IMR-90 (cell line): Measurements from ENCODE around the gene KCTD20. TPM values are rescaled to one million over a fixed set of nuclear protein-coding genes. Genes with fewer than 3 reads are reported as not detected.

Source experiments
- ATAC-seq: fragments of 200-7000 bp; cut with Tn5 transposase; 2 replicates; pipeline ENCODE4 v1.9.1; 2020; ENCODE audit warnings: low read depth, mild to moderate bottlenecking, moderate library complexity
- BruUV-seq: library from RNA; stranded (reverse); fragments of 400-500 nt; replicated peaks from 2 replicates; lab custom pipeline; 2021; lab: Mats Ljungman, UMichigan
- CTCF ChIA-PET: fragments of 300-600 bp; formaldehyde crosslinking; extraction: SDS; loops from one replicate; lab custom pipeline; 2021; ENCODE audit warnings: antibody characterized with exemption; lab: Yijun Ruan, JAX
- POLR2A ChIA-PET: fragments of 300-600 bp; sonication (Branson Sonifier 250); formaldehyde crosslinking; loops from one replicate; lab custom pipeline; 2022; ENCODE audit warnings: antibody characterized with exemption; ENCODE audit not compliant: unreplicated experiment; lab: Charles Lee
- DNase-seq: peaks from one replicate; pipeline ENCODE4 v3.0.0; 2013
- H2AFZ ChIP-seq: replicated peaks from 2 replicates; pipeline ENCODE3; 2013; ENCODE audit warnings: low read length, mild to moderate bottlenecking; ENCODE audit not compliant: poor library complexity
- H2AK5ac ChIP-seq: 2 replicates; pipeline ENCODE4 v1.6.1; 2013; ENCODE audit warnings: low read depth, low read length, inconsistent platforms
- H2AK9ac ChIP-seq: replicated peaks from 2 replicates; pipeline ENCODE3; 2013; ENCODE audit warnings: mild to moderate bottlenecking, low read depth, low read length, moderate library complexity; ENCODE audit not compliant: poor library complexity
- H2BK120ac ChIP-seq: 2 replicates; pipeline ENCODE4 v1.6.1; 2013; ENCODE audit warnings: low read depth, low read length, inconsistent platforms
- H2BK15ac ChIP-seq: 3 replicates; pipeline ENCODE4 v1.6.1; 2013; ENCODE audit warnings: low read depth, low read length, inconsistent platforms
- H2BK20ac ChIP-seq: 2 replicates; pipeline ENCODE4 v1.6.1; 2013; ENCODE audit warnings: low read depth, mild to moderate bottlenecking, inconsistent platforms, low read length, moderate library complexity
- H2BK5ac ChIP-seq: 2 replicates; pipeline ENCODE4 v1.6.1; 2013; ENCODE audit warnings: mild to moderate bottlenecking, low read depth, low read length, inconsistent platforms; ENCODE audit not compliant: poor library complexity, severe bottlenecking
- H3K14ac ChIP-seq: replicated peaks from 2 replicates; pipeline ENCODE4 v1.6.1; 2013; ENCODE audit warnings: low read depth, low read length, inconsistent platforms
- H3K18ac ChIP-seq: 2 replicates; pipeline ENCODE4 v1.6.1; 2013; ENCODE audit warnings: low read depth, low read length, control low read depth
- H3K23ac ChIP-seq: 2 replicates; pipeline ENCODE4 v1.6.1; 2013; ENCODE audit warnings: low read depth, low read length, inconsistent platforms
- H3K27ac ChIP-seq: 2 replicates; pipeline ENCODE4 v1.5.1; 2013; ENCODE audit warnings: mild to moderate bottlenecking, control low read depth, low read length; ENCODE audit not compliant: insufficient read depth
- H3K27me3 ChIP-seq: 2 replicates; pipeline ENCODE4 v1.6.1; 2013; ENCODE audit warnings: low read length; ENCODE audit not compliant: control insufficient read depth, insufficient read depth
- H3K36me3 ChIP-seq: 2 replicates; pipeline ENCODE4 v1.6.1; 2013; ENCODE audit warnings: low read length, mixed read lengths; ENCODE audit not compliant: control insufficient read depth, insufficient read depth
- H3K4ac ChIP-seq: 2 replicates; pipeline ENCODE4 v1.6.1; 2013; ENCODE audit warnings: low read depth, low read length, inconsistent platforms
- H3K4me1 ChIP-seq: 2 replicates; pipeline ENCODE4 v1.6.1; 2013; ENCODE audit warnings: low read length, mixed read lengths; ENCODE audit not compliant: control insufficient read depth, insufficient read depth
- H3K4me2 ChIP-seq: 2 replicates; pipeline ENCODE4 v1.6.1; 2013; ENCODE audit warnings: low read depth, mild to moderate bottlenecking, control low read depth, low read length, moderate library complexity
- H3K4me3 ChIP-seq: 2 replicates; pipeline ENCODE4 v1.5.1; 2013; ENCODE audit warnings: low read depth, mild to moderate bottlenecking, control low read depth, low read length, moderate library complexity; ENCODE audit not compliant: insufficient read depth
- H3K56ac ChIP-seq: 2 replicates; pipeline ENCODE4 v1.6.1; 2013; ENCODE audit warnings: low read length, inconsistent platforms; ENCODE audit not compliant: insufficient read depth; ENCODE audit errors: extremely low read depth
- H3K79me1 ChIP-seq, 2 experiments: 2 replicates each; pipeline ENCODE4 v1.6.1; 2013; ENCODE audit warnings: low read length in 2 of 2, inconsistent platforms in 1 of 2, low read depth in 1 of 2
- H3K9ac ChIP-seq: 2 replicates; pipeline ENCODE4 v1.6.1; 2013; ENCODE audit warnings: low read depth, low read length, control low read depth
- H3K9me1 ChIP-seq: 2 replicates; pipeline ENCODE4 v1.6.1; 2013; ENCODE audit warnings: low read length, inconsistent platforms; ENCODE audit not compliant: insufficient read depth
- H3K9me3 ChIP-seq: 2 replicates; pipeline ENCODE4 v1.6.1; 2013; ENCODE audit warnings: low read length; ENCODE audit not compliant: control insufficient read depth, insufficient read depth
- H4K20me1 ChIP-seq: 2 replicates; pipeline ENCODE4 v1.6.1; 2013; ENCODE audit warnings: low read length, inconsistent platforms; ENCODE audit not compliant: insufficient read depth
- H4K5ac ChIP-seq: 2 replicates; pipeline ENCODE4 v1.6.1; 2013; ENCODE audit warnings: mild to moderate bottlenecking, low read depth, low read length, control low read depth
- H4K8ac ChIP-seq, 2 experiments: 2 replicates each; pipeline ENCODE4 v1.6.1; 2013; ENCODE audit warnings: low read depth in 2 of 2, low read length in 2 of 2, control low read depth in 1 of 2, inconsistent platforms in 1 of 2
- H4K91ac ChIP-seq: 2 replicates; pipeline ENCODE4 v1.6.1; 2013; ENCODE audit warnings: low read depth, low read length, inconsistent platforms; ENCODE audit not compliant: insufficient read depth
- CHD1 ChIP-seq: IDR thresholded peaks from 2 replicates; pipeline ENCODE4 v1.6.1; 2012; ENCODE audit warnings: low read depth, low read length, improper control_type of control experiment
- NFE2L2 ChIP-seq: fragments of 150-350 bp; IDR thresholded peaks from 2 replicates; pipeline ENCODE4 v1.6.1; 2016; ENCODE audit warnings: low read depth, mild to moderate bottlenecking, low read length
- POLR2A ChIP-seq: IDR thresholded peaks from 2 replicates; pipeline ENCODE4 v1.6.1; 2012; ENCODE audit warnings: mild to moderate bottlenecking, low read depth, low read length
- RAD21 ChIP-seq: IDR thresholded peaks from 2 replicates; pipeline ENCODE4 v1.6.1; 2012; ENCODE audit warnings: low read length, improper control_type of control experiment
- RFX5 ChIP-seq: IDR thresholded peaks from 2 replicates; pipeline ENCODE4 v1.8.0; 2012; ENCODE audit warnings: low read depth, mild to moderate bottlenecking, low read length, moderate library complexity
- SMC3 ChIP-seq: fragments of 150-350 bp; IDR thresholded peaks from 2 replicates; pipeline ENCODE4 v1.6.1; 2016; ENCODE audit warnings: low read depth, mild to moderate bottlenecking, antibody characterized with exemption, low read length, moderate library complexity
- WGBS, 2 experiments: methylation state at CpG; one replicate each; pipeline versions ENCODE4 v1.1.5 to v1.1.7; 2013; ENCODE audit warnings: missing lambda C conversion rate in 2 of 2; ENCODE audit not compliant: insufficient read length in 1 of 2; ENCODE audit errors: extremely low coverage in 2 of 2; 5-methylcytosine and 5-hydroxymethylcytosine counted together
- dilution Hi-C: fragments of 300-500 bp; cut with HindIII; formaldehyde crosslinking; loops from one replicate; pipeline ENCODE4 v1.14.3; 2018; ENCODE audit warnings: low sequenced_read_pairs; ENCODE audit not compliant: unreplicated experiment
- in situ Hi-C: fragments of 300-500 bp; cut with MboI; formaldehyde crosslinking; loops from 3 replicates; pipeline ENCODE4 v1.14.3; 2019; ENCODE audit warnings: low sequenced_read_pairs, inconsistent platforms, mixed read lengths
- intact Hi-C: fragments of 100-400 bp; cut with micrococcal nuclease; formaldehyde crosslinking; loops from 2 replicates; pipeline ENCODE4 v1.10.0; 2022
- polyA plus RNA-seq, 3 experiments: library from polyadenylated mRNA; depleted of rRNA; stranded (reverse); fragments of >200 nt; gene quantifications; 2 replicates each; pipeline ENCODE4 v1.2.3, GENCODE V29; 2012; ENCODE audit warnings: low replicate concordance in 1 of 3
- total RNA-seq: library from RNA; depleted of rRNA; stranded (reverse); fragments of >200 nt; gene quantifications from 2 replicates; pipeline ENCODE4 v1.2.3, GENCODE V29; 2012
- TF ChIP-seq, protein P1 (sequence below): fragments of 150-350 bp; IDR thresholded peaks from 2 replicates; pipeline ENCODE4 v1.6.1; 2016; ENCODE audit warnings: low read depth, mild to moderate bottlenecking, low read length, moderate library complexity, borderline replicate concordance

KCTD20 gene
- total and polyA plus RNA-seq, 2 of the 4 experiments (the other 2 are of a cell fraction), result 55.4 to 150 TPM

GRCh38 chr6:36514554-36515456 is 72.0 kb downstream of the KCTD20 start:
- Histone ChIP-seq H4K20me1 (no peaks in the 10 kb centered on the region), H2BK120ac (no peak overlapping the region), H3K79me1 (peaks cover 3 to 5% of the 10 kb centered on the region in 2 experiments; a peak in 2 of 4 replicates), H4K5ac (no peak overlapping the region), H3K4me1 (no peaks in the 10 kb centered on the region), H3K9me1 (peaks cover 7% of the 10 kb centered on the region; the same call in 1 of the 2 replicates), H2AFZ (no peak overlapping the region), H4K91ac (no peak overlapping the region), H3K9ac (no peak overlapping the region), H3K36me3 (peaks cover 25% of the 10 kb centered on the region), H3K4me3 (no peak overlapping the region), H3K27ac (no peak overlapping the region), H2AK9ac (no peak overlapping the region), H3K4ac (no peak overlapping the region), H3K4me2 (no peak overlapping the region), H4K8ac (no peak overlapping the region), H2BK20ac (no peak overlapping the region), H3K9me3 (no peaks in the 10 kb centered on the region), H2AK5ac (no peak overlapping the region), H2BK15ac (no peak overlapping the region), H3K56ac (no peak overlapping the region), H3K14ac (no peak overlapping the region), H3K23ac (no peak overlapping the region), H3K18ac (no peak overlapping the region), H3K27me3 (no peaks in the 10 kb centered on the region), H2BK5ac (no peak overlapping the region)
- CTCF ChIA-PET, result no interaction called here
- 100% methylated on average over 5 of the region's 8 CpGs; no CpG with 5 or more reads in 1 of the 2 experiments for WGBS, 2 experiments
- no peak for ATAC-seq
- DNase-seq, result no peak
- POLR2A ChIA-PET, result interaction anchor here (0.6 kb wide), 1 partner anchor 245 kb away, joined by 8 read pairs; no protein-coding TSS in a partner anchor
- in situ Hi-C loops (no loop called here), dilution Hi-C loops (no loop called here), intact Hi-C loops (no loop called here)
- no TSS peak for BruUV-seq
- TF ChIP-seq SMC3 (no peak), RFX5 (no peak), NFE2L2 (no peak), POLR2A (no peak), RAD21 (no peak), CHD1 (no peak)
- TF ChIP-seq, protein P1, sequence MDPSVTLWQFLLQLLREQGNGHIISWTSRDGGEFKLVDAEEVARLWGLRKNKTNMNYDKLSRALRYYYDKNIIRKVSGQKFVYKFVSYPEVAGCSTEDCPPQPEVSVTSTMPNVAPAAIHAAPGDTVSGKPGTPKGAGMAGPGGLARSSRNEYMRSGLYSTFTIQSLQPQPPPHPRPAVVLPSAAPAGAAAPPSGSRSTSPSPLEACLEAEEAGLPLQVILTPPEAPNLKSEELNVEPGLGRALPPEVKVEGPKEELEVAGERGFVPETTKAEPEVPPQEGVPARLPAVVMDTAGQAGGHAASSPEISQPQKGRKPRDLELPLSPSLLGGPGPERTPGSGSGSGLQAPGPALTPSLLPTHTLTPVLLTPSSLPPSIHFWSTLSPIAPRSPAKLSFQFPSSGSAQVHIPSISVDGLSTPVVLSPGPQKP, result no peak
